GM12878 (cell line): ENCODE data around the gene MRPL27. TPM values are rescaled to one million over a fixed set of nuclear protein-coding genes. Genes with fewer than 3 reads are reported as not detected.

Experiments used
- ATF7 ChIP-seq: fragments of 450-650 bp; IDR thresholded peaks from 2 replicates; pipeline ENCODE4 v1.6.1; 2016; ENCODE audit warnings: low read depth, mild to moderate bottlenecking
- BCL3 ChIP-seq: IDR thresholded peaks from 2 replicates; pipeline ENCODE4 v1.6.1; 2011; ENCODE audit warnings: borderline replicate concordance, low read depth, mild to moderate bottlenecking, moderate library complexity, low read length; ENCODE audit not compliant: insufficient read depth, poor library complexity, severe bottlenecking
- BHLHE40 ChIP-seq, 2 experiments: fragments of 450-650 bp in 1 of 2; IDR thresholded peaks; 2 replicates each; pipeline ENCODE4 v1.6.1; 2011 to 2017; ENCODE audit warnings: low read depth in 2 of 2, borderline replicate concordance in 1 of 2, improper control_type of control experiment in 1 of 2, low read length in 1 of 2, mild to moderate bottlenecking in 1 of 2
- CEBPB ChIP-seq, 2 experiments: fragments of 150-350 bp in 1 of 2; IDR thresholded peaks; 2 replicates each; pipeline ENCODE4 v1.6.1; 2012 to 2014; ENCODE audit warnings: low read depth in 2 of 2, low read length in 2 of 2, borderline replicate concordance in 1 of 2, inconsistent platforms in 1 of 2
- CHD2 ChIP-seq: IDR thresholded peaks from 2 replicates; pipeline ENCODE4 v1.6.1; 2011; ENCODE audit warnings: low read depth, low read length, improper control_type of control experiment, borderline replicate concordance
- EED ChIP-seq: sonication (generic); IDR thresholded peaks from 2 replicates; pipeline ENCODE4 v1.6.1; 2016; ENCODE audit warnings: antibody characterized with exemption, low read depth
- ELK1 ChIP-seq: IDR thresholded peaks from 2 replicates; pipeline ENCODE4 v1.6.1; 2012; ENCODE audit warnings: low read depth, low read length, improper control_type of control experiment
- GABPA ChIP-seq: IDR thresholded peaks from 2 replicates; pipeline ENCODE4 v1.6.1; 2014; ENCODE audit warnings: antibody characterized with exemption, low read depth, mild to moderate bottlenecking, inconsistent platforms
- KAT2A ChIP-seq: conservative IDR thresholded peaks from 2 replicates; pipeline ENCODE4 v1.6.1; 2011; ENCODE audit warnings: low read depth, low read length; ENCODE audit not compliant: control insufficient read depth
- KLF5 ChIP-seq: fragments of 450-650 bp; IDR thresholded peaks from 2 replicates; pipeline ENCODE4 v1.6.1; 2014; ENCODE audit warnings: mild to moderate bottlenecking; ENCODE audit not compliant: partially characterized antibody
- MAX ChIP-seq: IDR thresholded peaks from 2 replicates; pipeline ENCODE4 v1.6.1; 2012; ENCODE audit warnings: low read depth, low read length, improper control_type of control experiment
- MXI1 ChIP-seq: fragments of 150-350 bp; IDR thresholded peaks from 2 replicates; pipeline ENCODE4 v1.6.1; 2011; ENCODE audit warnings: low read depth, mild to moderate bottlenecking, inconsistent platforms, low read length, improper control_type of control experiment
- NFXL1 ChIP-seq: fragments of 450-650 bp; IDR thresholded peaks from 2 replicates; pipeline ENCODE4 v1.6.1; 2017; ENCODE audit warnings: antibody characterized with exemption, mild to moderate bottlenecking, borderline replicate concordance
- NFYB ChIP-seq: IDR thresholded peaks from 2 replicates; pipeline ENCODE4 v1.6.1; 2011; ENCODE audit warnings: low read depth, mild to moderate bottlenecking, low read length, improper control_type of control experiment, moderate library complexity; ENCODE audit not compliant: insufficient read depth
- NR2F1 ChIP-seq: fragments of 450-650 bp; conservative IDR thresholded peaks from 2 replicates; pipeline ENCODE4 v1.6.1; 2017; ENCODE audit warnings: mild to moderate bottlenecking
- PAX8 ChIP-seq: fragments of 450-650 bp; IDR thresholded peaks from 2 replicates; pipeline ENCODE4 v1.6.1; 2017; ENCODE audit warnings: mild to moderate bottlenecking, moderate library complexity
- PML ChIP-seq: IDR thresholded peaks from 2 replicates; pipeline ENCODE4 v1.6.1; 2012; ENCODE audit warnings: low read length, inconsistent platforms
- RBBP5 ChIP-seq: fragments of 200-600 bp; sonication (generic); conservative IDR thresholded peaks from 2 replicates; pipeline ENCODE4 v1.6.1; 2016
- RUNX3 ChIP-seq: IDR thresholded peaks from 2 replicates; pipeline ENCODE4 v1.6.1; 2012; ENCODE audit warnings: low read length, inconsistent platforms
- SIX5 ChIP-seq: IDR thresholded peaks from 2 replicates; pipeline ENCODE4 v1.6.1; 2011; ENCODE audit warnings: mild to moderate bottlenecking, low read depth, low read length, moderate library complexity; ENCODE audit not compliant: severe bottlenecking
- WRNIP1 ChIP-seq: IDR thresholded peaks from 2 replicates; pipeline ENCODE4 v1.6.1; 2011; ENCODE audit warnings: low read depth, low read length, improper control_type of control experiment, borderline replicate concordance
- ZBTB33 ChIP-seq: fragments of 450-650 bp; IDR thresholded peaks from 2 replicates; pipeline ENCODE4 v1.6.1; 2017; ENCODE audit warnings: mild to moderate bottlenecking
- ZBTB4 ChIP-seq: fragments of 450-650 bp; formaldehyde crosslinking; IDR thresholded peaks from 2 replicates; pipeline ENCODE4 v1.4.0; 2022; ENCODE audit warnings: mild to moderate bottlenecking, moderate library complexity
- ZNF24 ChIP-seq: fragments of 450-650 bp; IDR thresholded peaks from 2 replicates; pipeline ENCODE4 v1.6.1; 2017; ENCODE audit warnings: antibody characterized with exemption, mild to moderate bottlenecking
- polyA plus RNA-seq, 11 experiments: library from polyadenylated mRNA; depleted of rRNA in 4 of 11; unstranded in 6 of 11; stranded (reverse) in 5 of 11; fragments of >200 nt; fragmentation: Nextera tagmentation in 4 of 11; fragmentation: Illumina TruSeq in 1 of 11; extraction: Ambion mirVana in 4 of 11; extraction: Trizol in 1 of 11; gene quantifications; 1 replicate in 1 of 11; 2 replicates in 10 of 11; pipeline versions ENCODE4 v1.2.1 to v1.2.3, GENCODE V29; 2011 to 2016; ENCODE audit warnings: inconsistent platforms in 2 of 11, missing spikeins in 2 of 11, low read depth in 1 of 11
- total RNA-seq, 4 experiments: library from RNA; depleted of rRNA in 3 of 4; stranded (reverse); fragments of >200 nt in 3 of 4; fragmentation: Illumina TruSeq in 1 of 4; extraction: Trizol in 1 of 4; gene quantifications; 2 replicates each; pipeline versions ENCODE4 v1.2.1 to v1.2.3, GENCODE V29; 2013 to 2021

Gene MRPL27
- total and polyA plus RNA-seq, 10 of the 15 experiments (the other 5 are each of a cell fraction or from before 2014, with no cell fraction given): 83.0 to 390 (median 131) TPM

GRCh38 chr17:50326831-50327364 lies 46.1 kb downstream of the MRPL27 start (continued):
- TF ChIP-seq NFYB: no peak
- TF ChIP-seq ZBTB4 (CRISPR knock-in tag): no peak
- TF ChIP-seq MXI1: no peak
- TF ChIP-seq RUNX3: peak; percentile 49
- no peak for TF ChIP-seq WRNIP1
- no peak for TF ChIP-seq BHLHE40 (IDR thresholded peaks at IDR 0.05; ENCODE audit: borderline replicate concordance in 1 of 2, low read depth in 2 of 2, low read length in 1 of 2)
- TF ChIP-seq PML: no peak
- TF ChIP-seq ATF7: 0 out of 2 replicates have a peak, but pooled peaks have one; percentile 35
- TF ChIP-seq NR2F1: no peak
- TF ChIP-seq SIX5: no peak
- TF ChIP-seq ZBTB33: no peak
- no peak for TF ChIP-seq MAX
- no peak for TF ChIP-seq NFXL1
- TF ChIP-seq PAX8: no peak
- no peak for TF ChIP-seq CHD2
- TF ChIP-seq GABPA: no peak
- peak; percentile 69; the same call in 1 of the 2 replicates for TF ChIP-seq ZNF24
- no peak for TF ChIP-seq ELK1
- no peak for TF ChIP-seq RBBP5
- TF ChIP-seq KAT2A: no peak
- TF ChIP-seq KLF5: no peak
- no peak for TF ChIP-seq CEBPB (IDR thresholded peaks at IDR 0.05; ENCODE audit: borderline replicate concordance in 1 of 2, low read depth in 2 of 2, low read length in 2 of 2)
- peak; percentile 30; the same call in 1 of the 2 replicates for TF ChIP-seq EED
- no peak for TF ChIP-seq BCL3
